ENCODE results near the gene PCDH17. TPM values are rescaled to one million over a fixed set of nuclear protein-coding genes. Genes with fewer than 3 reads are reported as not detected.

The PCDH17 gene
- total RNA-seq, 1 donor from 2014 or later: 17.5 TPM

DNA sequence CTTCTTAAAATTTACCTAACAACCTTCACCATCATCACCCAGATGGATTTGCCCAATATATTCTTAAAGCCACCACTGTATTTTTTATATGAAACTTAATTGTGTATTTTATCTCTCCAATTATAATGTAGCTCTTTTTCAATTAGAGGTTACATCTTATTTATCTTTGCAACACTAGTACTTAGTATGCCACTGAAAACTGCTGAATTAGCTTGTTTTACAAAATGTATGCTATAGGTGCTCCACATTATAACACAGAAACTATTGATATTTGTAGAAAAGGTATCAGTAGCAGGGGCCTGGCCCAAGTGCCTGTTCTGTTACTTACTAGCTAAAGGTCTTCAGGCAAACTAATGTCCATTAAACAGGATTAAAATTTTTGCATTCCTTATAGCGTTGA lies 35.8 kb upstream of the PCDH17 start:
- Mint-ChIP-seq H3K27ac (no peak overlapping the region), H3K36me3 (ENCODE audit: insufficient read depth) (no peaks in the 10 kb centered on the region), H3K4me3 (ENCODE audit: low read depth) (no peak overlapping the region), H3K9me3 (ENCODE audit: low read depth) (no peaks in the 10 kb centered on the region), H3K27me3 (no peaks in the 10 kb centered on the region), H3K4me1 (ENCODE audit: low read depth) (no peaks in the 10 kb centered on the region)
- no peak for DNase-seq (ENCODE audit: low spot score, unreplicated experiment)
- TF ChIP-seq, protein P1, sequence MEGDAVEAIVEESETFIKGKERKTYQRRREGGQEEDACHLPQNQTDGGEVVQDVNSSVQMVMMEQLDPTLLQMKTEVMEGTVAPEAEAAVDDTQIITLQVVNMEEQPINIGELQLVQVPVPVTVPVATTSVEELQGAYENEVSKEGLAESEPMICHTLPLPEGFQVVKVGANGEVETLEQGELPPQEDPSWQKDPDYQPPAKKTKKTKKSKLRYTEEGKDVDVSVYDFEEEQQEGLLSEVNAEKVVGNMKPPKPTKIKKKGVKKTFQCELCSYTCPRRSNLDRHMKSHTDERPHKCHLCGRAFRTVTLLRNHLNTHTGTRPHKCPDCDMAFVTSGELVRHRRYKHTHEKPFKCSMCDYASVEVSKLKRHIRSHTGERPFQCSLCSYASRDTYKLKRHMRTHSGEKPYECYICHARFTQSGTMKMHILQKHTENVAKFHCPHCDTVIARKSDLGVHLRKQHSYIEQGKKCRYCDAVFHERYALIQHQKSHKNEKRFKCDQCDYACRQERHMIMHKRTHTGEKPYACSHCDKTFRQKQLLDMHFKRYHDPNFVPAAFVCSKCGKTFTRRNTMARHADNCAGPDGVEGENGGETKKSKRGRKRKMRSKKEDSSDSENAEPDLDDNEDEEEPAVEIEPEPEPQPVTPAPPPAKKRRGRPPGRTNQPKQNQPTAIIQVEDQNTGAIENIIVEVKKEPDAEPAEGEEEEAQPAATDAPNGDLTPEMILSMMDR (IDR thresholded peaks at IDR 0.05; ENCODE audit: unreplicated experiment): no peak

DNA sequence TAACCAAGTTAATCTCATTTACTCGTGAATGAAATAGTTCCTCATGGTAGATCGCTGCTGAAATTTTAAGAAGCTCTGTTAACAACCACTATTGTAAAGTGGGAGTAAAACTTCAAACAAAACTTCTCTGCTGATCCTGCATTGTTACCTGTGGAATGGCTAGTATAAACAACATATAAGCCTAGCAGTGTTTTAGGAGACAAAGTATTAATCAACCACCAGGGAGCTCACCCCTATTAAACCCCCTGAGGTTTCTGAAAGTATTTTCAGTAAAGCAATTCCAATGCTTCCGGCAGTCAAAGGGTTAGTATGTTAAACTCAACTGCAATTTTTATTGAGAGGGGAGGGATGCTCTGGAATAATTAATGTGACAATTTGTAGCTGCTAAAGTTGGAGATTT lies 30.0 kb upstream of the PCDH17 start:
- peaks cover 3% of the 10 kb centered on the region for H3K4me1 Mint-ChIP-seq (ENCODE audit: low read depth)
- DNase-seq (ENCODE audit: low spot score, unreplicated experiment): no peak
- TF ChIP-seq, protein P1 (IDR thresholded peaks at IDR 0.05; ENCODE audit: unreplicated experiment): no peak
- no peak overlapping the region for H3K27ac Mint-ChIP-seq
- no peaks in the 10 kb centered on the region for H3K9me3 Mint-ChIP-seq (ENCODE audit: low read depth)
- H3K27me3 Mint-ChIP-seq: no peaks in the 10 kb centered on the region
- no peak overlapping the region for H3K4me3 Mint-ChIP-seq (ENCODE audit: low read depth)
- no peaks in the 10 kb centered on the region for H3K36me3 Mint-ChIP-seq (ENCODE audit: insufficient read depth)

DNA sequence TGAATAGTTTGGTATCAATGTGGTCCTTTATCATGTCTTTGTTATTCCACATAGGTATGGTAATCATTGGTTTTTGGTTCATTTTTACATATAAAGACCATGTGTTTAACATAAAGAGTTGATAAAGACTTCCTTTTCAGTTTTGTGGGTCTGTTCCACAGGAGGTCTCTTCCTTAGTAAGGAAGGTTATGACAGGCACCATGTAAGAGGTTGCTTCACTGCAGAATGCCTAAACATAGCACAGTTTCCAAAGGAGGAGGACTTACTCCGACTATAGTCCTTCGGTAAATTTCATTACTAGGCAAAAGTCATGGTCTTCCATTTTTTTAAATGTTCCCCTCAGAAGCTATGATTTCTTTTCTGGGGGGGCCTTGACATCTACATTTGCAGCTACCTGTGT lies 27.1 kb upstream of the PCDH17 start:
- TF ChIP-seq, protein P1 (IDR thresholded peaks at IDR 0.05; ENCODE audit: unreplicated experiment): no peak
- DNase-seq (ENCODE audit: low spot score, unreplicated experiment): no peak

DNA sequence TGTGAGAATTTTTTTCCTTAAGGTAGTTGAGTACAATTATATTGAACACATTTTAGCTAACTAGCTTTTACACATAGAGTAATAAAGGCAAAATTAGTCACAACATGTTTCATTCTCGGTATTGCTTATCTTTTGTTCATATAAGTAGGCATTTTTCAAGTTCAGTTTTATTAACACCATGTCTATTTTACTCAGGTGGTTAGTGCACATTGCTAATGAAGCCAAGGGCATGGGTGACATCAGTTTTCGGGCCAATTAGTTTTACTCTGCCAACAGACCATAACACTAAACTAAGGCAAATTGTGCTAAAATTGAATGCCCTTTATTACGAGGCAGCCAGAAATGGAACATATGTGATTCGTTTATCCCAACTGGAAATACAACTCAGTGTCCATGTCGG lies 19.6 kb upstream of the PCDH17 start:
- TF ChIP-seq, protein P1 (IDR thresholded peaks at IDR 0.05; ENCODE audit: unreplicated experiment): no peak
- DNase-seq (ENCODE audit: low spot score, unreplicated experiment): no peak
- Mint-ChIP-seq H3K9me3 (ENCODE audit: low read depth) (no peaks in the 10 kb centered on the region), H3K27me3 (no peaks in the 10 kb centered on the region), H3K36me3 (ENCODE audit: insufficient read depth) (no peaks in the 10 kb centered on the region), H3K4me1 (ENCODE audit: low read depth) (peaks cover 8% of the 10 kb centered on the region), H3K4me3 (ENCODE audit: low read depth) (no peak overlapping the region), H3K27ac (no peak overlapping the region)

More for the DNA sequence above, 27.1 kb upstream of the PCDH17 start:
- H3K9me3 Mint-ChIP-seq (ENCODE audit: low read depth): no peaks in the 10 kb centered on the region
- H3K4me1 Mint-ChIP-seq (ENCODE audit: low read depth): peaks cover 3% of the 10 kb centered on the region
- no peak overlapping the region for H3K27ac Mint-ChIP-seq
- H3K27me3 Mint-ChIP-seq: no peaks in the 10 kb centered on the region
- H3K4me3 Mint-ChIP-seq (ENCODE audit: low read depth): no peak overlapping the region
- H3K36me3 Mint-ChIP-seq (ENCODE audit: insufficient read depth): no peaks in the 10 kb centered on the region

DNA sequence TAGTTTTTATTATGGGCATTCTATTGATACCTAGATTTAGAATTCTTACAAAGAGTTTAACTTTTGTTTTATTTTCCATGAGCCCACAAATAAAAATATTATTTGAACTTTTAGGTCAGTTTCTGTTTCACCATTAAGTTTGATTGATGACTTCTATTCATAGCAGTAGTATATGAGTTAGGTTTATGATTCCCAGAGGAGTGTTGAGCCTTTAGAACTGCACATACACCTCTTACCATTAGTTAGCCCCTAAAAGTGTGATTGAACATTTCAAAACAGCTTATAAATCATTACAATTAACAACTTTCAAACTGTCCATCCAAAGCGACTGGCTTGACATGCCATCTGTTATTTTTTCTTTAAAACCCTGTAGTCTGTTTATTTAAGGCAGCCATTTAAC lies 19.0 kb upstream of the PCDH17 start:
- Mint-ChIP-seq H3K27me3 (no peaks in the 10 kb centered on the region), H3K4me1 (ENCODE audit: low read depth) (peaks cover 8% of the 10 kb centered on the region), H3K4me3 (ENCODE audit: low read depth) (no peak overlapping the region), H3K9me3 (ENCODE audit: low read depth) (no peaks in the 10 kb centered on the region), H3K36me3 (ENCODE audit: insufficient read depth) (no peaks in the 10 kb centered on the region), H3K27ac (no peak overlapping the region)
- no peak for DNase-seq (ENCODE audit: low spot score, unreplicated experiment)
- TF ChIP-seq, protein P1 (IDR thresholded peaks at IDR 0.05; ENCODE audit: unreplicated experiment): no peak
